GM12878 (cell line): Measurements from ENCODE around the gene GHRH. TPM values are rescaled to one million over a fixed set of nuclear protein-coding genes. Genes with fewer than 3 reads are reported as not detected.

Experiments used
- ATAC-seq: fragments of 200-7000 bp; cut with Tn5 transposase; 3 replicates; pipeline ENCODE4 v1.9.1; 2020; ENCODE audit warnings: mild to moderate bottlenecking, moderate library complexity
- BruUV-seq: library from RNA; stranded (reverse); fragments of 400-500 nt; replicated peaks from 2 replicates; lab custom pipeline; 2021; lab: Mats Ljungman, UMichigan
- CTCF ChIA-PET: fragments of 300-600 bp; sonication (Branson Sonifier 250); formaldehyde crosslinking; extraction: SDS; loops from one replicate; lab custom pipeline; 2021; ENCODE audit warnings: inconsistent platforms; lab: Yijun Ruan, JAX
- POLR2A ChIA-PET: fragments of 350-600 bp; formaldehyde crosslinking; extraction: SDS; loops from one replicate; lab custom pipeline; 2021; ENCODE audit warnings: inconsistent platforms; lab: Charles Lee
- RAD21 ChIA-PET: fragments of 300-600 bp; sonication (Branson Sonifier 250); formaldehyde crosslinking; loops from one replicate; lab custom pipeline; 2023; ENCODE audit warnings: antibody characterized with exemption; ENCODE audit not compliant: unreplicated experiment; lab: Charles Lee
- SMC1A ChIA-PET: fragments of 300-600 bp; sonication (Branson Sonifier 250); formaldehyde crosslinking; loops from one replicate; lab custom pipeline; 2023; ENCODE audit not compliant: unreplicated experiment, uncharacterized antibody; lab: Charles Lee
- DNase-seq: peaks from one replicate; pipeline ENCODE4 v3.0.0-alpha.2; 2011; ENCODE audit warnings: low read depth, low spot score
- FAIRE-seq: peaks from 3 replicates; lab custom pipeline; 2011; peaks lifted over from hg19 to GRCh38; lab: Jason Lieb, UNC
- H2AFZ ChIP-seq: 2 replicates; pipeline ENCODE4 v1.6.0; 2011; ENCODE audit warnings: low read depth, low read length, control low read depth; ENCODE audit not compliant: control insufficient read depth
- H3K27ac ChIP-seq: 2 replicates; pipeline ENCODE4 v1.5.1; 2011; ENCODE audit warnings: control low read depth; ENCODE audit not compliant: control insufficient read depth, insufficient read depth
- H3K27me3 ChIP-seq, 2 experiments: replicated peaks in 1 of 2; 2 replicates each; pipeline versions ENCODE4 v1.6.0 to v1.6.1; 2011; ENCODE audit warnings: low read length in 1 of 2; ENCODE audit not compliant: control insufficient read depth in 2 of 2, insufficient read depth in 2 of 2
- H3K36me3 ChIP-seq, 2 experiments: 2 replicates each; pipeline ENCODE4 v1.5.1; 2011; ENCODE audit warnings: low read length in 1 of 2; ENCODE audit not compliant: control insufficient read depth in 2 of 2, insufficient read depth in 2 of 2
- H3K4me1 ChIP-seq: 2 replicates; pipeline ENCODE4 v1.6.1; 2011; ENCODE audit warnings: mild to moderate bottlenecking, low read length, moderate library complexity, mixed read lengths; ENCODE audit not compliant: control insufficient read depth, insufficient read depth
- H3K4me2 ChIP-seq: 2 replicates; pipeline ENCODE4 v1.6.0; 2011; ENCODE audit warnings: control low read depth; ENCODE audit not compliant: control insufficient read depth, insufficient read depth
- H3K4me3 ChIP-seq: fragments of 200-600 bp; sonication (generic); 2 replicates; pipeline ENCODE4 v1.5.1; 2016
- H3K79me2 ChIP-seq: 2 replicates; pipeline ENCODE4 v1.6.0; 2011; ENCODE audit warnings: low read length; ENCODE audit not compliant: control insufficient read depth, insufficient read depth
- H3K9ac ChIP-seq: 2 replicates; pipeline ENCODE4 v1.8.0; 2011; ENCODE audit warnings: low read length, control low read depth, mixed read lengths; ENCODE audit not compliant: control insufficient read depth, insufficient read depth
- H3K9me3 ChIP-seq: replicated peaks from 3 replicates; pipeline ENCODE4 v1.5.1; 2011; ENCODE audit warnings: mild to moderate bottlenecking, low read length; ENCODE audit not compliant: control insufficient read depth, insufficient read depth
- H4K20me1 ChIP-seq: 2 replicates; pipeline ENCODE4 v1.6.0; 2011; ENCODE audit not compliant: control insufficient read depth, insufficient read depth
- DPF2 ChIP-seq: fragments of 450-650 bp; IDR thresholded peaks from 2 replicates; pipeline ENCODE4 v1.6.1; 2017; ENCODE audit warnings: mild to moderate bottlenecking
- FOXK2 ChIP-seq: fragments of 450-650 bp; IDR thresholded peaks from 2 replicates; pipeline ENCODE4 v1.6.1; 2017; ENCODE audit warnings: mild to moderate bottlenecking, moderate library complexity
- GABPA ChIP-seq: IDR thresholded peaks from 2 replicates; pipeline ENCODE4 v1.6.1; 2014; ENCODE audit warnings: antibody characterized with exemption, low read depth, mild to moderate bottlenecking, inconsistent platforms
- IKZF2 ChIP-seq, 2 experiments: fragments of 450-650 bp; IDR thresholded peaks; 2 replicates each; pipeline ENCODE4 v1.6.1; 2017; ENCODE audit warnings: mild to moderate bottlenecking in 2 of 2, moderate library complexity in 2 of 2
- IRF4 ChIP-seq: IDR thresholded peaks from 2 replicates; pipeline ENCODE4 v1.6.1; 2011; ENCODE audit warnings: low read depth, low read length
- MTA2 ChIP-seq: fragments of 450-650 bp; IDR thresholded peaks from 2 replicates; pipeline ENCODE4 v1.6.1; 2016; ENCODE audit warnings: low read depth, mild to moderate bottlenecking, moderate library complexity
- NBN ChIP-seq: fragments of 450-650 bp; IDR thresholded peaks from 2 replicates; pipeline ENCODE4 v1.6.1; 2016
- NFXL1 ChIP-seq: fragments of 450-650 bp; IDR thresholded peaks from 2 replicates; pipeline ENCODE4 v1.6.1; 2017; ENCODE audit warnings: antibody characterized with exemption, mild to moderate bottlenecking, borderline replicate concordance
- NR2C1 ChIP-seq: fragments of 450-650 bp; IDR thresholded peaks from 2 replicates; pipeline ENCODE4 v1.6.1; 2017; ENCODE audit warnings: antibody characterized with exemption, mild to moderate bottlenecking, moderate library complexity
- RBBP5 ChIP-seq: fragments of 200-600 bp; sonication (generic); conservative IDR thresholded peaks from 2 replicates; pipeline ENCODE4 v1.6.1; 2016
- SPI1 ChIP-seq: IDR thresholded peaks from 2 replicates; pipeline ENCODE4 v1.6.1; 2011; ENCODE audit warnings: low read depth, mild to moderate bottlenecking, low read length, moderate library complexity, borderline replicate concordance; ENCODE audit not compliant: insufficient read depth
- whole genome bisulfite sequencing: methylation state at CpG from one replicate; pipeline ENCODE4 v1.1.6; 2016; ENCODE audit warnings: low lambda C conversion rate; ENCODE audit not compliant: insufficient replicate concordance, insufficient coverage; ENCODE audit errors: missing lambda C conversion rate; 5-methylcytosine and 5-hydroxymethylcytosine counted together
- in situ Hi-C: fragments of 300-500 bp; cut with MboI; formaldehyde crosslinking; loops from 9 replicates; pipeline ENCODE4 v1.14.3; 2018; ENCODE audit warnings: mixed read lengths
- intact Hi-C: fragments of 100-400 bp; cut with micrococcal nuclease; formaldehyde crosslinking; loops from one replicate; pipeline ENCODE4 v1.14.2; 2022; ENCODE audit not compliant: unreplicated experiment
- polyA plus RNA-seq, 11 experiments: library from polyadenylated mRNA; depleted of rRNA in 4 of 11; unstranded in 6 of 11; stranded (reverse) in 5 of 11; fragments of >200 nt; fragmentation: Nextera tagmentation in 4 of 11; fragmentation: Illumina TruSeq in 1 of 11; extraction: Ambion mirVana in 4 of 11; extraction: Trizol in 1 of 11; gene quantifications; 1 replicate in 1 of 11; 2 replicates in 10 of 11; pipeline versions ENCODE4 v1.2.1 to v1.2.3, GENCODE V29; 2011 to 2016; ENCODE audit warnings: inconsistent platforms in 2 of 11, missing spikeins in 2 of 11, low read depth in 1 of 11
- total RNA-seq, 4 experiments: library from RNA; depleted of rRNA in 3 of 4; stranded (reverse); fragments of >200 nt in 3 of 4; fragmentation: Illumina TruSeq in 1 of 4; extraction: Trizol in 1 of 4; gene quantifications; 2 replicates each; pipeline versions ENCODE4 v1.2.1 to v1.2.3, GENCODE V29; 2013 to 2021
- TF ChIP-seq, protein P1 (sequence below): fragments of 450-650 bp; IDR thresholded peaks from 2 replicates; pipeline ENCODE4 v1.6.1; 2016; ENCODE audit warnings: mild to moderate bottlenecking
- TF ChIP-seq, protein P2 (sequence below): fragments of 450-650 bp; conservative IDR thresholded peaks from 2 replicates; pipeline ENCODE4 v1.6.1; 2017; ENCODE audit warnings: mild to moderate bottlenecking, moderate library complexity

Gene GHRH
- total and polyA plus RNA-seq, 10 of the 15 experiments (the other 5 are each of a cell fraction or from before 2014, with no cell fraction given): not detected

DNA sequence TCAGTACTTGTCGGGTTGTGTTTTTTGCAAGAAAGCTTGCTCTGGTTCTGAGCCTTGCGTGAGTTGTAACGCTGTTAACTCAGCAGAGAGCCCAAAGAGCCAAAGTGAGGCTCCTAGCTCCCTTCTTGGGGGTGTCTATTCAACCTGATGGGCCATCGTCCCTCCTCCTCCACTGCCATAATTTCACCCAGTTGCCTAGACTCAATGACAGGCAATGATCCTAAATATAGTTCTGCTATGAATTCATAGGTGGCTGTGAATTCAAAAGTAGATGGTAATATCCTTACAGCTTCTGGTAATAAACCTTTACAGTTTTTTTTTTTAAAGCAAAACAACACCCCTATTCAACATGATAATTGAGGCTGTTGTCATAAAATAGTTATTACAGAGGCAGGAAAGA is 39.5 kb downstream of the GHRH start:
- in situ Hi-C loops (no loop called here), intact Hi-C loops (no loop called here)
- H3K4me1 ChIP-seq: no peaks in the 10 kb centered on the region
- H3K4me3 ChIP-seq: no peak overlapping the region
- no peak for DNase-seq
- CTCF ChIA-PET: interaction anchor here (2.3 kb wide), 1 partner anchor 27 kb away, joined by 9 read pairs; no protein-coding TSS in a partner anchor
- peaks cover 2% of the 10 kb centered on the region; the same call in 1 of the 2 replicates for H4K20me1 ChIP-seq
- POLR2A ChIA-PET: no interaction called here
- no peaks in the 10 kb centered on the region for H3K79me2 ChIP-seq
- FAIRE-seq: no peak
- TF ChIP-seq NR2C1 (no peak), DPF2 (no peak), SPI1 (no peak), GABPA (no peak), RBBP5 (no peak)
- SMC1A ChIA-PET: interaction anchor here (0.6 to 3.9 kb wide), 2 partner anchors 26 to 279 kb away, joined by 3 to 19 read pairs; no protein-coding TSS in a partner anchor
- no peak for ATAC-seq
- H3K4me2 ChIP-seq: no peak overlapping the region
- H2AFZ ChIP-seq: no peak overlapping the region
- no TSS peak for BruUV-seq
- H3K27me3 ChIP-seq: no peaks in the 10 kb centered on the region
- peaks cover 24 to 46% of the 10 kb centered on the region in 2 experiments for H3K36me3 ChIP-seq
- H3K9me3 ChIP-seq: no peaks in the 10 kb centered on the region
- no peak overlapping the region for H3K9ac ChIP-seq
- 100% methylated on average over 4 of the region's 4 CpGs for whole genome bisulfite sequencing
- H3K27ac ChIP-seq: no peak overlapping the region
- RAD21 ChIA-PET: no interaction called here

DNA sequence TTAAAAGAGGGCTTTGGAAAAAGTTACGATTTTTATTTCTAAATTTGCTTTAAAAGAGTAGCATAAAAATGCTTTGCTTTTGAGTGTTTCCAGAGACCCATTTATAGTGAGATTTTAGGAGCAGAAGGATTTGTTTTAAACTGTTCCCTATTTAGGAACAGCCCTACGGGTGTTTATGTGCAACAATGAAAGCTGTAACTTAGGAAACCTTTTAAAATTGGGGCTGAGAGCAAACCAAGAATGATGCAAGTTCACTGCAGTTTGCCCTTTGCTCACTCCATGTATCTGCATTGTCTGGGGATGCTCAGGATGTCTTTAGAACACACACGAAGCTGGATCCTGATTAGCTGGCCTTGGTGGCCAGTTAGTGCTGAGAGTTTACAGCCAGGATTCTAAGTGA is 40.9 kb downstream of the GHRH start:
- Histone ChIP-seq H2AFZ (no peak overlapping the region), H3K36me3 (peaks cover 17 to 46% of the 10 kb centered on the region in 2 experiments), H3K27ac (no peak overlapping the region), H3K9me3 (no peaks in the 10 kb centered on the region), H3K27me3 (no peaks in the 10 kb centered on the region), H3K4me1 (no peaks in the 10 kb centered on the region), H3K4me3 (no peak overlapping the region), H3K9ac (no peak overlapping the region), H3K4me2 (no peak overlapping the region), H3K79me2 (no peaks in the 10 kb centered on the region), H4K20me1 (peaks cover 2% of the 10 kb centered on the region; the same call in 1 of the 2 replicates)
- DNase-seq (no peak), FAIRE-seq (no peak), ATAC-seq (no peak)
- SMC1A ChIA-PET: interaction anchor here (0.6 to 3.9 kb wide), 7 partner anchors 10 to 575 kb away, joined by 3 to 19 read pairs (median 3); no protein-coding TSS in a partner anchor
- RAD21 ChIA-PET: interaction anchor here (1.0 kb wide), 1 partner anchor 307 kb away, joined by 3 read pairs; the partner anchor contains the start of gene BLCAP
- in situ Hi-C loops (no loop called here), intact Hi-C loops (no loop called here)
- 99% methylated on average over 3 of the region's 3 CpGs for WGBS
- CTCF ChIA-PET: interaction anchor here (0.6 to 2.3 kb wide), 4 partner anchors 25 to 314 kb away, joined by 3 to 9 read pairs (median 5); no protein-coding TSS in a partner anchor
- POLR2A ChIA-PET: interaction anchor here (0.6 to 0.7 kb wide), 2 partner anchors 16 to 18 kb away, joined by 4 read pairs; no protein-coding TSS in a partner anchor
- TSS peak; percentile 10 for BruUV-seq
- TF ChIP-seq MTA2: no peak
- no peak for TF ChIP-seq IKZF2 (IDR thresholded peaks at IDR 0.05)
- TF ChIP-seq, protein P1, sequence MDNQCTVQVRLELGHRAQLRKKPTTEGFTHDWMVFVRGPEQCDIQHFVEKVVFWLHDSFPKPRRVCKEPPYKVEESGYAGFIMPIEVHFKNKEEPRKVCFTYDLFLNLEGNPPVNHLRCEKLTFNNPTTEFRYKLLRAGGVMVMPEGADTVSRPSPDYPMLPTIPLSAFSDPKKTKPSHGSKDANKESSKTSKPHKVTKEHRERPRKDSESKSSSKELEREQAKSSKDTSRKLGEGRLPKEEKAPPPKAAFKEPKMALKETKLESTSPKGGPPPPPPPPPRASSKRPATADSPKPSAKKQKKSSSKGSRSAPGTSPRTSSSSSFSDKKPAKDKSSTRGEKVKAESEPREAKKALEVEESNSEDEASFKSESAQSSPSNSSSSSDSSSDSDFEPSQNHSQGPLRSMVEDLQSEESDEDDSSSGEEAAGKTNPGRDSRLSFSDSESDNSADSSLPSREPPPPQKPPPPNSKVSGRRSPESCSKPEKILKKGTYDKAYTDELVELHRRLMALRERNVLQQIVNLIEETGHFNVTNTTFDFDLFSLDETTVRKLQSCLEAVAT: no peak
- TF ChIP-seq NBN: no peak
- TF ChIP-seq NFXL1: no peak
- TF ChIP-seq, protein P2, sequence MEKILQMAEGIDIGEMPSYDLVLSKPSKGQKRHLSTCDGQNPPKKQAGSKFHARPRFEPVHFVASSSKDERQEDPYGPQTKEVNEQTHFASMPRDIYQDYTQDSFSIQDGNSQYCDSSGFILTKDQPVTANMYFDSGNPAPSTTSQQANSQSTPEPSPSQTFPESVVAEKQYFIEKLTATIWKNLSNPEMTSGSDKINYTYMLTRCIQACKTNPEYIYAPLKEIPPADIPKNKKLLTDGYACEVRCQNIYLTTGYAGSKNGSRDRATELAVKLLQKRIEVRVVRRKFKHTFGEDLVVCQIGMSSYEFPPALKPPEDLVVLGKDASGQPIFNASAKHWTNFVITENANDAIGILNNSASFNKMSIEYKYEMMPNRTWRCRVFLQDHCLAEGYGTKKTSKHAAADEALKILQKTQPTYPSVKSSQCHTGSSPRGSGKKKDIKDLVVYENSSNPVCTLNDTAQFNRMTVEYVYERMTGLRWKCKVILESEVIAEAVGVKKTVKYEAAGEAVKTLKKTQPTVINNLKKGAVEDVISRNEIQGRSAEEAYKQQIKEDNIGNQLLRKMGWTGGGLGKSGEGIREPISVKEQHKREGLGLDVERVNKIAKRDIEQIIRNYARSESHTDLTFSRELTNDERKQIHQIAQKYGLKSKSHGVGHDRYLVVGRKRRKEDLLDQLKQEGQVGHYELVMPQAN: no peak
- no peak for TF ChIP-seq IRF4
- TF ChIP-seq FOXK2: no peak
